GM12878 (cell line): ENCODE data around the gene THAP4. TPM values are rescaled to one million over a fixed set of nuclear protein-coding genes. Genes with fewer than 3 reads are reported as not detected.

Source experiments
- ATAC-seq: fragments of 200-7000 bp; cut with Tn5 transposase; 3 replicates; pipeline ENCODE4 v1.9.1; 2020; ENCODE audit warnings: mild to moderate bottlenecking, moderate library complexity
- BruUV-seq: library from RNA; stranded (reverse); fragments of 400-500 nt; replicated peaks from 2 replicates; lab custom pipeline; 2021; lab: Mats Ljungman, UMichigan
- CTCF ChIA-PET: fragments of 300-600 bp; sonication (Branson Sonifier 250); formaldehyde crosslinking; extraction: SDS; loops from one replicate; lab custom pipeline; 2021; ENCODE audit warnings: inconsistent platforms; lab: Yijun Ruan, JAX
- POLR2A ChIA-PET: fragments of 350-600 bp; formaldehyde crosslinking; extraction: SDS; loops from one replicate; lab custom pipeline; 2021; ENCODE audit warnings: inconsistent platforms; lab: Charles Lee
- RAD21 ChIA-PET: fragments of 300-600 bp; sonication (Branson Sonifier 250); formaldehyde crosslinking; loops from one replicate; lab custom pipeline; 2023; ENCODE audit warnings: antibody characterized with exemption; ENCODE audit not compliant: unreplicated experiment; lab: Charles Lee
- SMC1A ChIA-PET: fragments of 300-600 bp; sonication (Branson Sonifier 250); formaldehyde crosslinking; loops from one replicate; lab custom pipeline; 2023; ENCODE audit not compliant: unreplicated experiment, uncharacterized antibody; lab: Charles Lee
- DNase-seq: peaks from one replicate; pipeline ENCODE4 v3.0.0-alpha.2; 2011; ENCODE audit warnings: low read depth, low spot score
- FAIRE-seq: peaks from 3 replicates; lab custom pipeline; 2011; peaks lifted over from hg19 to GRCh38; lab: Jason Lieb, UNC
- H2AFZ ChIP-seq: 2 replicates; pipeline ENCODE4 v1.6.0; 2011; ENCODE audit warnings: low read depth, low read length, control low read depth; ENCODE audit not compliant: control insufficient read depth
- H3K27ac ChIP-seq: 2 replicates; pipeline ENCODE4 v1.5.1; 2011; ENCODE audit warnings: control low read depth; ENCODE audit not compliant: control insufficient read depth, insufficient read depth
- H3K27me3 ChIP-seq, 2 experiments: replicated peaks in 1 of 2; 2 replicates each; pipeline versions ENCODE4 v1.6.0 to v1.6.1; 2011; ENCODE audit warnings: low read length in 1 of 2; ENCODE audit not compliant: control insufficient read depth in 2 of 2, insufficient read depth in 2 of 2
- H3K36me3 ChIP-seq, 2 experiments: 2 replicates each; pipeline ENCODE4 v1.5.1; 2011; ENCODE audit warnings: low read length in 1 of 2; ENCODE audit not compliant: control insufficient read depth in 2 of 2, insufficient read depth in 2 of 2
- H3K4me1 ChIP-seq: 2 replicates; pipeline ENCODE4 v1.6.1; 2011; ENCODE audit warnings: mild to moderate bottlenecking, low read length, moderate library complexity, mixed read lengths; ENCODE audit not compliant: control insufficient read depth, insufficient read depth
- H3K4me2 ChIP-seq: 2 replicates; pipeline ENCODE4 v1.6.0; 2011; ENCODE audit warnings: control low read depth; ENCODE audit not compliant: control insufficient read depth, insufficient read depth
- H3K4me3 ChIP-seq: fragments of 200-600 bp; sonication (generic); 2 replicates; pipeline ENCODE4 v1.5.1; 2016
- H3K79me2 ChIP-seq: 2 replicates; pipeline ENCODE4 v1.6.0; 2011; ENCODE audit warnings: low read length; ENCODE audit not compliant: control insufficient read depth, insufficient read depth
- H3K9ac ChIP-seq: 2 replicates; pipeline ENCODE4 v1.8.0; 2011; ENCODE audit warnings: low read length, control low read depth, mixed read lengths; ENCODE audit not compliant: control insufficient read depth, insufficient read depth
- H3K9me3 ChIP-seq: replicated peaks from 3 replicates; pipeline ENCODE4 v1.5.1; 2011; ENCODE audit warnings: mild to moderate bottlenecking, low read length; ENCODE audit not compliant: control insufficient read depth, insufficient read depth
- H4K20me1 ChIP-seq: 2 replicates; pipeline ENCODE4 v1.6.0; 2011; ENCODE audit not compliant: control insufficient read depth, insufficient read depth
- CBX5 ChIP-seq: sonication (generic); IDR thresholded peaks from 2 replicates; pipeline ENCODE4 v1.6.1; 2016; ENCODE audit warnings: low read depth, moderate library complexity, mild to moderate bottlenecking, inconsistent platforms
- POU2F2 ChIP-seq: IDR thresholded peaks from 3 replicates; pipeline ENCODE4 v1.6.1; 2011; ENCODE audit warnings: low read depth, mild to moderate bottlenecking, low read length, borderline replicate concordance
- SIX5 ChIP-seq: IDR thresholded peaks from 2 replicates; pipeline ENCODE4 v1.6.1; 2011; ENCODE audit warnings: mild to moderate bottlenecking, low read depth, low read length, moderate library complexity; ENCODE audit not compliant: severe bottlenecking
- ZBTB40 ChIP-seq: fragments of 450-650 bp; IDR thresholded peaks from 2 replicates; pipeline ENCODE4 v1.6.1; 2016; ENCODE audit warnings: mild to moderate bottlenecking, moderate library complexity, borderline replicate concordance
- ZNF24 ChIP-seq: fragments of 450-650 bp; IDR thresholded peaks from 2 replicates; pipeline ENCODE4 v1.6.1; 2017; ENCODE audit warnings: antibody characterized with exemption, mild to moderate bottlenecking
- WGBS: methylation state at CpG from one replicate; pipeline ENCODE4 v1.1.6; 2016; ENCODE audit warnings: low lambda C conversion rate; ENCODE audit not compliant: insufficient replicate concordance, insufficient coverage; ENCODE audit errors: missing lambda C conversion rate; 5-methylcytosine and 5-hydroxymethylcytosine counted together
- in situ Hi-C: fragments of 300-500 bp; cut with MboI; formaldehyde crosslinking; loops from 9 replicates; pipeline ENCODE4 v1.14.3; 2018; ENCODE audit warnings: mixed read lengths
- intact Hi-C: fragments of 100-400 bp; cut with micrococcal nuclease; formaldehyde crosslinking; loops from one replicate; pipeline ENCODE4 v1.14.2; 2022; ENCODE audit not compliant: unreplicated experiment
- polyA plus RNA-seq, 11 experiments: library from polyadenylated mRNA; depleted of rRNA in 4 of 11; unstranded in 6 of 11; stranded (reverse) in 5 of 11; fragments of >200 nt; fragmentation: Nextera tagmentation in 4 of 11; fragmentation: Illumina TruSeq in 1 of 11; extraction: Ambion mirVana in 4 of 11; extraction: Trizol in 1 of 11; gene quantifications; 1 replicate in 1 of 11; 2 replicates in 10 of 11; pipeline versions ENCODE4 v1.2.1 to v1.2.3, GENCODE V29; 2011 to 2016; ENCODE audit warnings: inconsistent platforms in 2 of 11, missing spikeins in 2 of 11, low read depth in 1 of 11
- total RNA-seq, 4 experiments: library from RNA; depleted of rRNA in 3 of 4; stranded (reverse); fragments of >200 nt in 3 of 4; fragmentation: Illumina TruSeq in 1 of 4; extraction: Trizol in 1 of 4; gene quantifications; 2 replicates each; pipeline versions ENCODE4 v1.2.1 to v1.2.3, GENCODE V29; 2013 to 2021

The THAP4 gene
- total and polyA plus RNA-seq, 10 of the 15 experiments (the other 5 are each of a cell fraction or from before 2014, with no cell fraction given) = 12.9 to 67.7 (median 44.5) TPM

DNA sequence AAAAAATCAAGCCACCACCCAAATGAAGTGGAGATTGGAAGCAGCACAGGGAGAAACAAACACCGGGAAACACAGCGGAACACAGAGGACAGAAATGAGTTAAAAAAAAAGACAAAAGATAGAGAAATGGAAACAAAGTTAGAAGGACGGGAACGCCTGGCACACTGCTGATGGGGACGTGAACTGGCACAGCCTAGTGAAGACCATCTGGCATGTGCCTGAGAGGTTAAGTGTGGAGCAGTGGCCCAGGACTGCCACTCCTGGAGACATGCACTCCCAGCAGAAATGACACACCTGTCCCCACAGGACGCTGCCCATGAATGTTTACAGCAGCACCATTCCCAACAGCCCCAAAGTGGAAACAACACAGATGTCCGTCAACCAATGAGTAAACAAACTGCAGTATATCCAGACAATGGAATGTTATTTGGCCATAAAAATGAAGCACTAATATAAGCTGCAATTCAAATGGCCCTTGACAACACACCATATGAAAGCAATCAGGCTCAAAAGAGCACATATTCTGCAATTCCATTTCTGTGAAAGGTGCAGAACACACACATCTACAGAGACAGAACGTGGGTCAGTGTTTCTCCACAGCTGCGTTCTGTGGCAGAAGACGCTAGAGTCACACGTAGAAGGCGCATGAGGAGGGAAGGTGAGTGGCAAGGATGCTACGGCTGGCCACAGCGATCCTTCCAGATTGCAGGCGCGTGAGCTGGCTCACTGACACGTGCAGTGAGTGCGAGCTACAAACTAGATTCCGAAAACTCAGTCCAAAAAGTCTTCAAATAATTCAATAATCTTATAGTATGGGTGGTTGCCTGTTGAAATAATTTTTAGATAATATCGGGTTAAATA is 24.6 kb downstream of the THAP4 start:
- Histone ChIP-seq H4K20me1 (no peaks in the 10 kb centered on the region), H3K4me1 (no peaks in the 10 kb centered on the region; the same call in 1 of the 2 replicates), H3K27ac (no peak overlapping the region), H3K9ac (no peak overlapping the region), H3K4me3 (no peak overlapping the region), H3K9me3 (no peaks in the 10 kb centered on the region), H2AFZ (no peak overlapping the region), H3K79me2 (peaks cover 17% of the 10 kb centered on the region), H3K27me3 (no peaks in the 10 kb centered on the region), H3K4me2 (no peak overlapping the region), H3K36me3 (peaks cover 6 to 9% of the 10 kb centered on the region in 2 experiments; a peak in 2 of 4 replicates)
- no peak for DNase-seq
- ChIA-PET SMC1A (interaction anchor here (1.3 kb wide), 1 partner anchor 12 kb away, joined by 4 read pairs; no protein-coding TSS in a partner anchor), POLR2A (interaction anchor here (0.7 kb wide), 1 partner anchor 298 kb away, joined by 3 read pairs; no protein-coding TSS in a partner anchor), RAD21 (interaction anchor here (0.7 kb wide), 1 partner anchor 254 kb away, joined by 3 read pairs; no protein-coding TSS in a partner anchor), CTCF (interaction anchor here (0.9 to 1.1 kb wide), 3 partner anchors 77 to 345 kb away, joined by 3 to 5 read pairs (median 4); no protein-coding TSS in a partner anchor)
- FAIRE-seq = no peak
- no peak for TF ChIP-seq ZNF24
- TF ChIP-seq POU2F2 = no peak
- TF ChIP-seq CBX5 = no peak
- TF ChIP-seq SIX5 = no peak
- no peak for TF ChIP-seq ZBTB40
- intact Hi-C loops (loop anchor here (5.0 to 10.0 kb wide), 2 partner anchors 105 to 258 kb away; partner anchors contain the start of genes FARP2 and STK25), in situ Hi-C loops (no loop called here)
- no peak for ATAC-seq
- BruUV-seq = no TSS peak
- 94% methylated on average over 20 of the region's 20 CpGs for WGBS
